Liver (tissue), 3 donors: ENCODE data around the gene CDK2AP2.

ENCODE experiments used
- CTCF ChIP-seq: fragments of 150-350 bp; IDR thresholded peaks from 2 replicates; pipeline ENCODE4 v1.5.1; 2017; ENCODE audit warnings: improper control_type of control experiment, low read depth, low read length; ENCODE audit not compliant: missing input control
- GABPA ChIP-seq, 2 donors: IDR thresholded peaks in 1 of 2; conservative IDR thresholded peaks in 1 of 2; 2 replicates each; pipeline ENCODE4 v1.6.1; 2016; ENCODE audit warnings: antibody characterized with exemption in 2 of 2, mild to moderate bottlenecking in 1 of 2, moderate library complexity in 1 of 2
- YY1 ChIP-seq: IDR thresholded peaks from 2 replicates; pipeline ENCODE4 v1.6.1; 2016; ENCODE audit warnings: antibody characterized with exemption, mild to moderate bottlenecking
- donor health status: healthy.
- donor health status: healthy.

- TF ChIP-seq GABPA (IDR thresholded peaks at IDR 0.05 in 1 of 2, conservative IDR thresholded peaks at IDR 0.05 in 1 of 2) (no peak), CTCF (no peak), YY1 (no peak)
Measured at GRCh38 chr11:67543585-67543984, 35.6 kb upstream of the CDK2AP2 start.
